Caco-2 (cell line): Measurements from ENCODE around the gene NPW. TPM values are rescaled to one million over a fixed set of nuclear protein-coding genes. Genes with fewer than 3 reads are reported as not detected.

Experiments
- BruUV-seq: library from RNA; stranded (reverse); fragments of 400-500 nt; replicated peaks from 2 replicates; lab custom pipeline; 2021; lab: Mats Ljungman, UMichigan
- CTCF ChIA-PET: fragments of 300-600 bp; sonication (Branson Sonifier 250); formaldehyde crosslinking; loops from one replicate; lab custom pipeline; 2022; ENCODE audit warnings: antibody characterized with exemption; lab: Charles Lee
- POLR2A ChIA-PET: fragments of 300-600 bp; sonication (Branson Sonifier 250); formaldehyde crosslinking; loops from one replicate; lab custom pipeline; 2022; ENCODE audit warnings: antibody characterized with exemption; lab: Charles Lee
- DNase-seq, 2 experiments: peaks; one replicate each; pipeline versions ENCODE4 v3.0.0 to v3.0.0-alpha.2; 2020 to 2022
- H3K27me3 ChIP-seq: replicated peaks from 2 replicates; pipeline ENCODE4 v1.6.0; 2011; ENCODE audit warnings: low read length; ENCODE audit not compliant: control insufficient read depth, insufficient read depth
- H3K36me3 ChIP-seq: 2 replicates; pipeline ENCODE4 v1.5.1; 2011; ENCODE audit warnings: low read length; ENCODE audit not compliant: control insufficient read depth, insufficient read depth
- H3K4me1 ChIP-seq: fragments of 250-450 bp; sonication (Bioruptor Pico); 2 replicates; pipeline ENCODE4 v1.5.1; 2020; ENCODE audit warnings: mild to moderate bottlenecking
- H3K4me3 ChIP-seq: 2 replicates; pipeline ENCODE4 v1.5.1; 2011; ENCODE audit warnings: low read depth, mild to moderate bottlenecking, control low read depth, low read length
- H3K9me3 ChIP-seq: fragments of 250-450 bp; sonication (Bioruptor Pico); 2 replicates; pipeline ENCODE4 v1.5.1; 2020; ENCODE audit warnings: mild to moderate bottlenecking, moderate library complexity
- H3K27ac Mint-ChIP-seq: one replicate; pipeline ENCODE4 v1.8.0; 2022; ENCODE audit warnings: mixed read lengths; ENCODE audit not compliant: unreplicated experiment
- H3K27me3 Mint-ChIP-seq: one replicate; pipeline ENCODE4 v1.8.0; 2022; ENCODE audit warnings: mixed read lengths; ENCODE audit not compliant: insufficient read depth, unreplicated experiment
- H3K36me3 Mint-ChIP-seq: one replicate; pipeline ENCODE4 v1.8.0; 2022; ENCODE audit warnings: mild to moderate bottlenecking, mixed read lengths; ENCODE audit not compliant: insufficient read depth, unreplicated experiment
- H3K4me1 Mint-ChIP-seq: one replicate; pipeline ENCODE4 v1.8.0; 2022; ENCODE audit warnings: low read depth, mixed read lengths; ENCODE audit not compliant: unreplicated experiment
- H3K4me3 Mint-ChIP-seq: one replicate; pipeline ENCODE4 v1.8.0; 2022; ENCODE audit warnings: mild to moderate bottlenecking, moderate library complexity, mixed read lengths; ENCODE audit not compliant: unreplicated experiment
- H3K9me3 Mint-ChIP-seq: one replicate; pipeline ENCODE4 v1.8.0; 2022; ENCODE audit warnings: mixed read lengths; ENCODE audit not compliant: unreplicated experiment
- CTCF ChIP-seq, 2 experiments: fragments of 200-600 bp in 1 of 2; IDR thresholded peaks; 1 replicate in 1 of 2; 2 replicates in 1 of 2; pipeline versions ENCODE4 v1.5.1 to v1.8.0; 2011 to 2022; ENCODE audit warnings: antibody characterized with exemption in 1 of 2, control low read depth in 1 of 2, inconsistent platforms in 1 of 2, low read depth in 1 of 2, low read length in 1 of 2, mild to moderate bottlenecking in 1 of 2, moderate library complexity in 1 of 2; ENCODE audit not compliant: insufficient read depth in 1 of 2, severe bottlenecking in 1 of 2, unreplicated experiment in 1 of 2
- intact Hi-C: fragments of 100-400 bp; cut with micrococcal nuclease; formaldehyde crosslinking; loops from one replicate; pipeline ENCODE4 v1.10.0; 2022; ENCODE audit not compliant: unreplicated experiment
- total RNA-seq: library from RNA; stranded (reverse); gene quantifications from 2 replicates; pipeline ENCODE4 v1.2.3, GENCODE V29; 2022

The NPW gene
- total RNA-seq, 1 experiment from 2014 or later, result 6.1 TPM

GRCh38 chr16:2028146-2028545 is 8.6 kb downstream of the NPW start:
- TF ChIP-seq CTCF (IDR thresholded peaks at IDR 0.05; ENCODE audit: insufficient read depth in 1 of 2, low read depth in 1 of 2, low read length in 1 of 2, severe bottlenecking in 1 of 2, unreplicated experiment in 1 of 2), result no peak
- Mint-ChIP-seq H3K9me3 (no peaks in the 10 kb centered on the region), H3K4me3 (peak overlapping the region; percentile 73), H3K36me3 (no peaks in the 10 kb centered on the region), H3K4me1 (peaks cover 9% of the 10 kb centered on the region), H3K27me3 (no peaks in the 10 kb centered on the region), H3K27ac (no peak overlapping the region)
- intact Hi-C loops, result no loop called here
- no TSS peak for BruUV-seq
- Histone ChIP-seq H3K36me3 (no peaks in the 10 kb centered on the region), H3K4me1 (peaks cover 10% of the 10 kb centered on the region; the same call in 1 of the 2 replicates), H3K27me3 (no peaks in the 10 kb centered on the region), H3K4me3 (peak overlapping the region; percentile 44; the same call in 1 of the 2 replicates), H3K9me3 (no peaks in the 10 kb centered on the region)
- DNase-seq, result no peak
- CTCF ChIA-PET, result interaction anchor here (1.0 kb wide), 1 partner anchor 19 kb away, joined by 3 read pairs; the partner anchor contains the start of genes NTHL1 and TSC2
- POLR2A ChIA-PET, result no interaction called here

- no peaks in the 10 kb centered on the region for H3K27me3 ChIP-seq
- Mint-ChIP-seq H3K27me3 (no peaks in the 10 kb centered on the region), H3K36me3 (no peaks in the 10 kb centered on the region), H3K4me1 (peaks cover 6% of the 10 kb centered on the region), H3K9me3 (no peaks in the 10 kb centered on the region), H3K27ac (no peak overlapping the region), H3K4me3 (no peak overlapping the region)
- H3K4me1 ChIP-seq, result peaks cover 10% of the 10 kb centered on the region
- H3K9me3 ChIP-seq, result no peaks in the 10 kb centered on the region
- no peaks in the 10 kb centered on the region for H3K36me3 ChIP-seq
- BruUV-seq, result no TSS peak
- no peak overlapping the region for H3K4me3 ChIP-seq
- TF ChIP-seq CTCF (IDR thresholded peaks at IDR 0.05; ENCODE audit: insufficient read depth in 1 of 2, low read depth in 1 of 2, low read length in 1 of 2, severe bottlenecking in 1 of 2, unreplicated experiment in 1 of 2), result no peak
- ChIA-PET CTCF (interaction anchor here (1.0 kb wide), 1 partner anchor 19 kb away, joined by 3 read pairs; the partner anchor contains the start of genes NTHL1 and TSC2), POLR2A (no interaction called here)
- no peak for DNase-seq
- intact Hi-C loops, result no loop called here
Observed at GRCh38 chr16:2028620-2029220, 9.1 kb downstream of the NPW start.

- Mint-ChIP-seq H3K36me3 (no peaks in the 10 kb centered on the region), H3K4me1 (peaks cover 2% of the 10 kb centered on the region), H3K27ac (no peak overlapping the region), H3K9me3 (no peaks in the 10 kb centered on the region), H3K27me3 (no peaks in the 10 kb centered on the region), H3K4me3 (no peak overlapping the region)
- intact Hi-C loops, result no loop called here
- no peaks in the 10 kb centered on the region for H3K9me3 ChIP-seq
- ChIA-PET CTCF (no interaction called here), POLR2A (no interaction called here)
- no TSS peak for BruUV-seq
- no peak overlapping the region for H3K4me3 ChIP-seq
- no peak for DNase-seq
- no peaks in the 10 kb centered on the region; the same call in 1 of the 2 replicates for H3K36me3 ChIP-seq
- H3K27me3 ChIP-seq, result no peaks in the 10 kb centered on the region
- H3K4me1 ChIP-seq, result peaks cover 13% of the 10 kb centered on the region
- no peak for TF ChIP-seq CTCF (IDR thresholded peaks at IDR 0.05; ENCODE audit: insufficient read depth in 1 of 2, low read depth in 1 of 2, low read length in 1 of 2, severe bottlenecking in 1 of 2, unreplicated experiment in 1 of 2)
Observed at GRCh38 chr16:2029350-2029749, 9.8 kb downstream of the NPW start.
